Adrenal gland (tissue), 12 donors: Measurements from ENCODE around the gene CDIPT. TPM values are rescaled to one million over a fixed set of nuclear protein-coding genes. Genes with fewer than 3 reads are reported as not detected.

Source experiments
- DNase-seq, 7 donors: peaks; one replicate each; pipeline ENCODE4 v3.0.0-alpha.2; 2019 to 2020
- H3K27ac ChIP-seq, 5 donors: fragments of 200-600 bp; sonication (generic) in 4 of 5; 1 replicate in 3 of 5; 2 replicates in 2 of 5; pipeline versions ENCODE4 v1.5.1 to v1.8.0; 2016 to 2020; ENCODE audit warnings: mild to moderate bottlenecking in 1 of 5
- H3K27me3 ChIP-seq: fragments of 200-600 bp; 2 replicates; pipeline ENCODE4 v1.8.0; 2021
- H3K36me3 ChIP-seq, 2 donors: fragments of 200-600 bp; replicated peaks in 1 of 2; 1 replicate in 1 of 2; 2 replicates in 1 of 2; pipeline versions ENCODE4 v1.5.1 to v1.8.0; 2018 to 2022
- H3K4me1 ChIP-seq, 2 donors: fragments of 200-600 bp; replicated peaks in 1 of 2; 1 replicate in 1 of 2; 2 replicates in 1 of 2; pipeline versions ENCODE4 v1.5.1 to v1.8.0; 2018 to 2021
- H3K4me3 ChIP-seq, 4 donors: fragments of 200-600 bp; sonication (generic) in 3 of 4; one replicate each; pipeline ENCODE4 v1.5.1; 2016 to 2018
- H3K9me3 ChIP-seq, 3 donors: fragments of 200-600 bp; sonication (generic) in 1 of 3; replicated peaks in 1 of 3; 1 replicate in 2 of 3; 2 replicates in 1 of 3; pipeline versions ENCODE4 v1.5.1 to v1.8.0; 2016 to 2021
- POLR2A ChIP-seq, 2 donors: fragments of 450-650 bp; IDR thresholded peaks; one replicate each; pipeline ENCODE4 v1.6.1; 2017; ENCODE audit warnings: antibody characterized with exemption in 2 of 2, mild to moderate bottlenecking in 2 of 2, moderate library complexity in 1 of 2
- WGBS, 4 donors: extraction: QIAGEN DNeasy Blood & Tissue Kit in 2 of 4; methylation state at CpG; one replicate each; pipeline versions ENCODE4 v1.1.5 to v1.1.7; 2013 to 2017; 5-methylcytosine and 5-hydroxymethylcytosine counted together
- intact Hi-C, 2 donors: fragments of 100-400 bp; cut with DNase I; formaldehyde crosslinking; loops; one replicate each; pipeline versions ENCODE4 v1.14.1 to v1.15.0; 2022 to 2023
- polyA plus RNA-seq, 3 donors: library from polyadenylated mRNA; stranded (reverse); fragments of 200-250 nt in 2 of 3; fragments of 350-450 nt in 1 of 3; fragmentation: Illumina TruSeq in 1 of 3; extraction: RNeasy Lipid Tissue Mini Kit (QIAGEN cat#74804) in 1 of 3; gene quantifications; one replicate each; pipeline ENCODE4 v1.2.3, GENCODE V29; 2013 to 2014
- total RNA-seq, 9 donors: library from RNA; depleted of rRNA in 4 of 9; stranded (reverse); fragments of >200 nt in 4 of 9; fragments of 120-200 nt in 1 of 9; fragmentation: NEBNext Ultra II Directional in 1 of 9; extraction: Animal tissue kit (Norgen Biotek cat#: 25700) in 1 of 9; gene quantifications; one replicate each; pipeline versions ENCODE4 v1.1.0 to v1.2.4, GENCODE V29; 2013 to 2023
- TF ChIP-seq, protein P1 (sequence below), 6 experiments: fragments of 450-650 bp in 4 of 6; fragments of 200-600 bp in 2 of 6; sonication (generic) in 1 of 6; IDR thresholded peaks; 1 replicate in 5 of 6; 2 replicates in 1 of 6; pipeline versions ENCODE4 v1.5.1 to v1.8.0; 2016 to 2021; ENCODE audit warnings: antibody characterized with exemption in 6 of 6, mild to moderate bottlenecking in 2 of 6, moderate library complexity in 1 of 6
- donor health status: healthy with polysubstance abuse.
- donor health status: Bipolar disorder and iron deficiency.
- donor health status: DM: yes; HTN: yes; CAD: no.
- donor health status: DM: no; HTN: no; CAD: no.
- donor health status: DM: no; HTN: no; CAD: no.
- donor health status: DM: yes; HTN: yes; CAD: no.

CDIPT gene
- total and polyA plus RNA-seq, 12 donors = 44.9 to 203 (median 127) TPM

DNA sequence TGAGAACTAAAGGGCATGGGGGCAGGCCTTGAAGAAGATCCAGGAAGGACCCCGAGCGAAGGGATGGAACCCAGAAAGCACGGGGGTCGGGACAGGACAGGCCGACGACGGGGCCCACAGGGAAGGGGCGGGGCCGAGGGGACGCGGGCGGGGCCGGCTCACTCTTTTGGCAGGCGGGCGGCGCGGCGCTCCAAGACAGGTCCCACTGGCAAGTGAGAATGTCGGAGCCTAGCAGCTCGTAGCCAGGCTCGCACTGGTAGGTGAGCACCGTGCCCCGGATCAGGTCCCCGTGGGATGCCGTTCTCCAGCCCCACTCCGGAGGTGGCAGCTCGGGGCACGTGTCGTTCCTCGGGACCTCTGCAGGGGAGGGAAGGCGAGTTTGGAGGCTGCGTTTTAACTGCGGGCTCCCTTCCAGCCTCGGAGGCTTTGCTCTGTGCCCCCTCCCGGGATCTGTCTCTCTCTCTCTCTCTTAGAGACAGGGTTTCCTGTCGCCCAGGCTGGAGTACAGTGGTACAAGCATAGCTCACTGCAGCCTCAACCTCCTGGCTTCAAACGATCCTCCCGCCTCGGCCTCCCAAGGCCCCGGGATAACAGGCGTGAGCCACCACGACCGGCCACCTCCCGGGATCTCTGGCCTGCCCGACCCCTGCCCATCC lies 13.7 kb upstream of the CDIPT start:
- Histone ChIP-seq H3K27ac (no peak overlapping the region), H3K4me1 (peaks cover 0 to 3% of the 10 kb centered on the region in 2 donors), H3K27me3 (no peaks in the 10 kb centered on the region), H3K4me3 (peak overlapping the region in 1 of 4 donors; percentile 29), H3K36me3 (no peaks in the 10 kb centered on the region), H3K9me3 (no peaks in the 10 kb centered on the region)
- TF ChIP-seq POLR2A (IDR thresholded peaks at IDR 0.05) = no peak
- TF ChIP-seq, protein P1, sequence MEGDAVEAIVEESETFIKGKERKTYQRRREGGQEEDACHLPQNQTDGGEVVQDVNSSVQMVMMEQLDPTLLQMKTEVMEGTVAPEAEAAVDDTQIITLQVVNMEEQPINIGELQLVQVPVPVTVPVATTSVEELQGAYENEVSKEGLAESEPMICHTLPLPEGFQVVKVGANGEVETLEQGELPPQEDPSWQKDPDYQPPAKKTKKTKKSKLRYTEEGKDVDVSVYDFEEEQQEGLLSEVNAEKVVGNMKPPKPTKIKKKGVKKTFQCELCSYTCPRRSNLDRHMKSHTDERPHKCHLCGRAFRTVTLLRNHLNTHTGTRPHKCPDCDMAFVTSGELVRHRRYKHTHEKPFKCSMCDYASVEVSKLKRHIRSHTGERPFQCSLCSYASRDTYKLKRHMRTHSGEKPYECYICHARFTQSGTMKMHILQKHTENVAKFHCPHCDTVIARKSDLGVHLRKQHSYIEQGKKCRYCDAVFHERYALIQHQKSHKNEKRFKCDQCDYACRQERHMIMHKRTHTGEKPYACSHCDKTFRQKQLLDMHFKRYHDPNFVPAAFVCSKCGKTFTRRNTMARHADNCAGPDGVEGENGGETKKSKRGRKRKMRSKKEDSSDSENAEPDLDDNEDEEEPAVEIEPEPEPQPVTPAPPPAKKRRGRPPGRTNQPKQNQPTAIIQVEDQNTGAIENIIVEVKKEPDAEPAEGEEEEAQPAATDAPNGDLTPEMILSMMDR (IDR thresholded peaks at IDR 0.05) = no peak
- intact Hi-C loops = no loop called here
- 20 to 35% (median 27%) methylated on average over 9 to 45 of the region's 45 CpGs for WGBS, 4 donors
- no peak for DNase-seq

- Histone ChIP-seq H3K9me3 (no peaks in the 10 kb centered on the region), H3K36me3 (no peaks in the 10 kb centered on the region), H3K4me3 (peak overlapping the region in 1 of 4 donors; percentile 29), H3K27ac (no peak overlapping the region), H3K27me3 (no peaks in the 10 kb centered on the region), H3K4me1 (peaks cover 0 to 3% of the 10 kb centered on the region in 2 donors)
- intact Hi-C loops = no loop called here
- DNase-seq = no peak
- WGBS, 4 donors = 40 to 66% (median 49%) methylated on average over 18 of the region's 18 CpGs
- TF ChIP-seq, protein P1 (IDR thresholded peaks at IDR 0.05) = no peak
- TF ChIP-seq POLR2A (IDR thresholded peaks at IDR 0.05) = no peak
These were observed 13.2 kb upstream of the CDIPT start for GRCh38 chr16:29876217-29876593.

DNA sequence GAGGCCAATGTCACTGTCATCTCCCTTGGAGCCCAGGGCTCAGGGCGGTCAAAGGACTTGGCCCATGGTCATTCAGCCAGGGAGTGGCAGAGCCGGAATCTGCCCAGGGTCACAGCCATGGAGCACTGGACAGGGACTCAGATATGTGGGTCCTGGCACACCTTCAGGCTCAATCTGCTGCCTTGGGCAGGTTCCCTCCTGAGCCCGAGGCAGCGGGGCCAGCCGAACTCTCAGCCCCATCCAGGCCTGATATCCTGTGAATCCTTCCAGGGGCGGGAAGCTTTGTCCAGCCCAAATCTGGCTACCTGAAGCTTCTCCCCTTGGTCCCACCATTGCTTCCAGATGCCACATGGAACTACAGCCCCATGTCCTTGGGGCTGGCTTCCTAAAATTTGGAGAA lies 12.2 kb upstream of the CDIPT start:
- intact Hi-C loops = no loop called here
- no peak for TF ChIP-seq POLR2A (IDR thresholded peaks at IDR 0.05)
- Histone ChIP-seq H3K9me3 (no peaks in the 10 kb centered on the region), H3K4me1 (peaks cover 0 to 3% of the 10 kb centered on the region in 2 donors), H3K4me3 (no peak overlapping the region), H3K27me3 (no peaks in the 10 kb centered on the region), H3K36me3 (no peaks in the 10 kb centered on the region), H3K27ac (no peak overlapping the region)
- no peak for DNase-seq
- 84 to 94% (median 89%) methylated on average over 5 to 6 of the region's 6 CpGs for WGBS, 4 donors

- no peak for TF ChIP-seq POLR2A (IDR thresholded peaks at IDR 0.05)
- TF ChIP-seq, protein P1 (IDR thresholded peaks at IDR 0.05) = no peak
- H3K27ac ChIP-seq = no peak overlapping the region
- no peaks in the 10 kb centered on the region for H3K9me3 ChIP-seq
- WGBS, 4 donors = 88 to 95% (median 93%) methylated on average over 3 to 26 of the region's 26 CpGs
- H3K36me3 ChIP-seq = no peaks in the 10 kb centered on the region
- intact Hi-C loops = loop anchor here in 1 of 2 donors (5.0 kb wide), 1 partner anchor 129 kb away; no protein-coding TSS in a partner anchor
- no peak for DNase-seq
- no peak overlapping the region for H3K4me3 ChIP-seq
- H3K4me1 ChIP-seq = peaks cover 0 to 3% of the 10 kb centered on the region in 2 donors
- no peaks in the 10 kb centered on the region for H3K27me3 ChIP-seq
These were observed 10.3 kb upstream of the CDIPT start for GRCh38 chr16:29873319-29873718.
